ENCODE measurements around the gene ADAMTS2. TPM values are rescaled to one million over a fixed set of nuclear protein-coding genes. Genes with fewer than 3 reads are reported as not detected.

The ADAMTS2 gene
- total RNA-seq, 2 experiments from 2014 or later = not detected

DNA sequence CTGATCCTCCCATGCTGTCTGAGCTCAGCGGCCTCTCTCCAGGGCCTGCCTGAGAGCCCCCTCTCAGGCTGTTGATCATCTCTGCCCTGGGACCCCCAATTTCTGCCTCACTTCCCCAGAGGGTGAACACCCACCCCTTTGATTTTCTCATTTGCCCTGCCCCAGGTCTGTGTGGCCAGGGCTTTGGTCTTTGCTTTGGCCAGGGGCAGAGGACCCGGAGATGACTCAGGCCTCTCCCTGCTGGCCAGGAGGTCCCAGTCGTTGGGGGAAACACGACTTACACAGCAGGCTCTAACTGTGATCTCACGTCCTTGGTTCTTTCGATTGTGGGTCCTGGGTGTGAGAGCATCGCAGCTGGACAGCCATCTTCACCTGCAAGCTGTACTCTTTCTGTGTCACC is 1.1 kb upstream of the ADAMTS2 start:
- intact Hi-C loops (cut with DNase I, micrococcal nuclease) = no loop called here
- ChIA-PET CTCF (no interaction called here), POLR2A (no interaction called here)
- peaks cover 57% of the 10 kb centered on the region for H3K27me3 Mint-ChIP-seq
- H3K27ac Mint-ChIP-seq = no peak overlapping the region
- no peaks in the 10 kb centered on the region for H3K9me3 Mint-ChIP-seq
- Histone ChIP-seq H3K27ac (ENCODE audit: low read depth in 1 of 2, low read length in 2 of 2) (no peak overlapping the region), H3K4me3 (ENCODE audit: low read length) (no peak overlapping the region), H3K9me3 (ENCODE audit: control insufficient read depth in 1 of 2, insufficient read depth in 1 of 2, low read length in 2 of 2) (peaks cover 0 to 12% of the 10 kb centered on the region in 2 experiments), H3K36me3 (ENCODE audit: insufficient read depth, low read length) (no peaks in the 10 kb centered on the region), H3K27me3 (ENCODE audit: control insufficient read depth in 1 of 2, insufficient read depth in 2 of 2, low read length in 2 of 2) (peaks cover 35 to 59% of the 10 kb centered on the region in 2 experiments), H3K4me1 (ENCODE audit: insufficient read depth, low read length) (peaks cover 6% of the 10 kb centered on the region)
- DNase-seq = no peak
- peaks cover 16% of the 10 kb centered on the region for H3K4me1 Mint-ChIP-seq (ENCODE audit: low read depth)
- TF ChIP-seq, protein P1, sequence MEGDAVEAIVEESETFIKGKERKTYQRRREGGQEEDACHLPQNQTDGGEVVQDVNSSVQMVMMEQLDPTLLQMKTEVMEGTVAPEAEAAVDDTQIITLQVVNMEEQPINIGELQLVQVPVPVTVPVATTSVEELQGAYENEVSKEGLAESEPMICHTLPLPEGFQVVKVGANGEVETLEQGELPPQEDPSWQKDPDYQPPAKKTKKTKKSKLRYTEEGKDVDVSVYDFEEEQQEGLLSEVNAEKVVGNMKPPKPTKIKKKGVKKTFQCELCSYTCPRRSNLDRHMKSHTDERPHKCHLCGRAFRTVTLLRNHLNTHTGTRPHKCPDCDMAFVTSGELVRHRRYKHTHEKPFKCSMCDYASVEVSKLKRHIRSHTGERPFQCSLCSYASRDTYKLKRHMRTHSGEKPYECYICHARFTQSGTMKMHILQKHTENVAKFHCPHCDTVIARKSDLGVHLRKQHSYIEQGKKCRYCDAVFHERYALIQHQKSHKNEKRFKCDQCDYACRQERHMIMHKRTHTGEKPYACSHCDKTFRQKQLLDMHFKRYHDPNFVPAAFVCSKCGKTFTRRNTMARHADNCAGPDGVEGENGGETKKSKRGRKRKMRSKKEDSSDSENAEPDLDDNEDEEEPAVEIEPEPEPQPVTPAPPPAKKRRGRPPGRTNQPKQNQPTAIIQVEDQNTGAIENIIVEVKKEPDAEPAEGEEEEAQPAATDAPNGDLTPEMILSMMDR (IDR thresholded peaks at IDR 0.05) = no peak
- no peaks in the 10 kb centered on the region for H3K36me3 Mint-ChIP-seq (ENCODE audit: low read depth)
- ATAC-seq (ENCODE audit: poor library complexity) = no peak
- H3K4me3 Mint-ChIP-seq = no peak overlapping the region

DNA sequence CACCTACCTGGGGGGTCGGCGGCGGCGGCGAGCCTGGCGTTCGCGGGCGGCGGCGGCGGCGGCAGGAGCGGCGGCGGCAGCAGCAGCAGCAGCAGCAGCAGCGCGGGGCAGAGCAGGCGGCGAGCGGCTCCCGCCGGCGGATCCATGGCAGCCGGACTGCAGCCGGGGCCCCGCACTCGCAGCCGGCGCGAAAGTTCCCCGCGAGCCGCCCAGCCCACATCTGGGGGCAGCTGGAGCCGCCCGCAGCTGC is 153 bp downstream of the ADAMTS2 start:
- Mint-ChIP-seq H3K36me3 (ENCODE audit: low read depth) (no peaks in the 10 kb centered on the region), H3K27me3 (peaks cover 69% of the 10 kb centered on the region), H3K9me3 (no peaks in the 10 kb centered on the region), H3K4me1 (ENCODE audit: low read depth) (peaks cover 16% of the 10 kb centered on the region), H3K4me3 (no peak overlapping the region), H3K27ac (no peak overlapping the region)
- CTCF ChIA-PET = no interaction called here
- no peaks in the 10 kb centered on the region for H3K36me3 ChIP-seq (ENCODE audit: insufficient read depth, low read length)
- ATAC-seq (ENCODE audit: poor library complexity) (no peak), DNase-seq (no peak)
- TF ChIP-seq, protein P1 (IDR thresholded peaks at IDR 0.05) = no peak
- no peak overlapping the region for H3K4me3 ChIP-seq (ENCODE audit: low read length)
- POLR2A ChIA-PET = no interaction called here
- H3K27ac ChIP-seq (ENCODE audit: low read depth in 1 of 2, low read length in 2 of 2) = no peak overlapping the region
- peaks cover 6% of the 10 kb centered on the region for H3K4me1 ChIP-seq (ENCODE audit: insufficient read depth, low read length)
- intact Hi-C loops (cut with DNase I, micrococcal nuclease) = no loop called here
- peaks cover 39 to 59% of the 10 kb centered on the region in 2 experiments for H3K27me3 ChIP-seq (ENCODE audit: control insufficient read depth in 1 of 2, insufficient read depth in 2 of 2, low read length in 2 of 2)
- H3K9me3 ChIP-seq (ENCODE audit: control insufficient read depth in 1 of 2, insufficient read depth in 1 of 2, low read length in 2 of 2) = peaks cover 0 to 12% of the 10 kb centered on the region in 2 experiments

DNA sequence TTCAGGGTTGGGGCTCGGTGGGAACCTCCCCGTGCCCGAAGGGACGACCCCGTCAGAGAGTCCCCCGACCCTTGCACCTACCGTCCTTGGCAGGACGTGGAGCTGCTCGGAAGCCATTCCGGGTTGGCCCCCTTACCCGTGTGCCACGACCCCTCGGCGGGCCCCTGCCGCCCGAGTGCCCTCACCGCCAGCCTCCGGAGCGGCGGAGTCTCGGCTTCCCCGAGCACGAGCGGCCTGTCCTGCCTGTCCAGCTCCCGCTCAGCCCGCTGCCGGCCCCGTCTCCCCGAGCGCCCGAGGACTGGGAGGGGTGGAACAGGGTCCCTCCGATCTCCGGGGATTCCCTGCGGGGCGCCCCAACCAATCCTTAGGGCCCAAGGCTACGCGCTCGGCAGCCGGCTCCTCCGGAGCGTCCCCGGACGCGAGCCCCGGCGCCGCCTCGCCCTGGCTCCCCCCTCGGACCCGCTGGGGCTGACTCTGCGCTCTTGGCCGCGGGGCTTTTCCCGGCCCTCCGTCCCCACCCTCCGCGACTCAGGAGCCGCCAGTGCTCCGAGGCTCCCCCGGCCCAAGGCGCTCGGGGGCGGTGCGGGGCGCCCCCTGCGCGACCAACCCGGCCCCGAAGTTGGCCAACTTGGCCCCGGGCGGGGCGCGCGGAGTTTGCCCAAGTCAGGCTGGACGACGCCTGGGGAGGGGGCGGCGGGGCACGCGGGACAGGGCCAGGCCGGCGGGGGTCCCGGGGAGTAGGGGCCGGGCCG is 654 bp downstream of the ADAMTS2 start:
- no peaks in the 10 kb centered on the region for H3K9me3 Mint-ChIP-seq
- peaks cover 0 to 12% of the 10 kb centered on the region in 2 experiments for H3K9me3 ChIP-seq (ENCODE audit: control insufficient read depth in 1 of 2, insufficient read depth in 1 of 2, low read length in 2 of 2)
- H3K27ac ChIP-seq (ENCODE audit: low read depth in 1 of 2, low read length in 2 of 2) = no peak overlapping the region
- peaks cover 6% of the 10 kb centered on the region for H3K4me1 ChIP-seq (ENCODE audit: insufficient read depth, low read length)
- H3K27me3 ChIP-seq (ENCODE audit: control insufficient read depth in 1 of 2, insufficient read depth in 2 of 2, low read length in 2 of 2) = peaks cover 39 to 59% of the 10 kb centered on the region in 2 experiments
- TF ChIP-seq, protein P1 (IDR thresholded peaks at IDR 0.05) = no peak
- H3K4me3 Mint-ChIP-seq = no peak overlapping the region
- DNase-seq = no peak
- no peak overlapping the region for H3K27ac Mint-ChIP-seq
- H3K36me3 ChIP-seq (ENCODE audit: insufficient read depth, low read length) = no peaks in the 10 kb centered on the region
- H3K4me3 ChIP-seq (ENCODE audit: low read length) = no peak overlapping the region
- CTCF ChIA-PET = no interaction called here
- peaks cover 16% of the 10 kb centered on the region for H3K4me1 Mint-ChIP-seq (ENCODE audit: low read depth)
- no peaks in the 10 kb centered on the region for H3K36me3 Mint-ChIP-seq (ENCODE audit: low read depth)
- H3K27me3 Mint-ChIP-seq = peaks cover 69% of the 10 kb centered on the region
- intact Hi-C loops (cut with DNase I, micrococcal nuclease) = no loop called here
- no peak for ATAC-seq (ENCODE audit: poor library complexity)
- POLR2A ChIA-PET = no interaction called here
